ENCODE data around the gene RASL10B.

Gene RASL10B

DNA sequence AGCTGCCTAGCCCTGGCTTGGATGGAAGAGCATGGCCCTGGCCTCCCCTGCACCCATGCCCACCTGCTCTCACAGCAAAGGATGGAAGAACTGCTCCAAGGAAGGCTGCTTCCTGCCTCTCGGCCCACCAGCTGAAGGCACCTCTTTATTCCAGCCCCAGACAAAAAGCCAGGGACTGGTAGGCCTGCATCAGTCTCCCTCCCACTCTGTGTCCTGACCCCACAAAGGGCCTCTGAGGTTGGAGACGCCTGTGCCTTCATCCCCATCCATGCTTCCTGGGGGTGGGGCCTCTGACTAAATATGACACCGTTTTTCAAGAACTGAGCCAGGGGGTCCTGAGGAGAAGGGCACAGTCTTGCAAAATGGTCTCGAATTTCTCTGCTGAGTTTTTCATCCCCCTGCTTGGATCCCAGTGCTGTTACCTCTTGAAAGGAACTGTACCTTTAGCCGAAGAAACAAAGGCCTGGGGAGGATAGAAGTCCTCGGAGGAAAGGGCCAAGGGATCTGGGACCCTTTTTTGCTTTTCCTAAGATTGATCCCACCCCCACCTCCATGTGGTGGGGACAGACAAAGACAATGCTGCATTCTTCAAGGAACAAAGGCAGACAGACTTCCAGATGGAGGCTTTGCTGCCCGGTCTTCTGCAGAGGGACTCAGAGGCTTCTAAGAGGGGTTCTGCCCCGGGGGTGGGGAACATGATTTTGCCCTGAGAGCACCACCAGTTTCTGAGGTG lies 34.5 kb downstream of the RASL10B start:
- no peak for DNase-seq (ENCODE audit: low read depth in 1 of 2, low spot score in 1 of 2)
- Histone ChIP-seq H3K27me3 (ENCODE audit: insufficient read depth, poor library complexity, severe bottlenecking) (peaks cover 3% of the 10 kb centered on the region), H3K4me3 (replicated peaks; ENCODE audit: insufficient read depth, low read length) (no peak overlapping the region), H3K27ac (replicated peaks) (no peak overlapping the region)
- TF ChIP-seq POLR2AphosphoS5 (IDR thresholded peaks at IDR 0.05; ENCODE audit: low read depth) (no peak), REST (IDR thresholded peaks at IDR 0.05; ENCODE audit: insufficient replicate concordance, low read depth) (no peak), GABPA (IDR thresholded peaks at IDR 0.05; ENCODE audit: low read depth) (no peak), SPI1 (IDR thresholded peaks at IDR 0.05; ENCODE audit: borderline replicate concordance, low read depth) (no peak)
- TF ChIP-seq, protein P1, sequence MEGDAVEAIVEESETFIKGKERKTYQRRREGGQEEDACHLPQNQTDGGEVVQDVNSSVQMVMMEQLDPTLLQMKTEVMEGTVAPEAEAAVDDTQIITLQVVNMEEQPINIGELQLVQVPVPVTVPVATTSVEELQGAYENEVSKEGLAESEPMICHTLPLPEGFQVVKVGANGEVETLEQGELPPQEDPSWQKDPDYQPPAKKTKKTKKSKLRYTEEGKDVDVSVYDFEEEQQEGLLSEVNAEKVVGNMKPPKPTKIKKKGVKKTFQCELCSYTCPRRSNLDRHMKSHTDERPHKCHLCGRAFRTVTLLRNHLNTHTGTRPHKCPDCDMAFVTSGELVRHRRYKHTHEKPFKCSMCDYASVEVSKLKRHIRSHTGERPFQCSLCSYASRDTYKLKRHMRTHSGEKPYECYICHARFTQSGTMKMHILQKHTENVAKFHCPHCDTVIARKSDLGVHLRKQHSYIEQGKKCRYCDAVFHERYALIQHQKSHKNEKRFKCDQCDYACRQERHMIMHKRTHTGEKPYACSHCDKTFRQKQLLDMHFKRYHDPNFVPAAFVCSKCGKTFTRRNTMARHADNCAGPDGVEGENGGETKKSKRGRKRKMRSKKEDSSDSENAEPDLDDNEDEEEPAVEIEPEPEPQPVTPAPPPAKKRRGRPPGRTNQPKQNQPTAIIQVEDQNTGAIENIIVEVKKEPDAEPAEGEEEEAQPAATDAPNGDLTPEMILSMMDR (IDR thresholded peaks at IDR 0.05; ENCODE audit: insufficient read depth, low read length) = no peak

- H3K27me3 ChIP-seq (ENCODE audit: insufficient read depth, poor library complexity, severe bottlenecking) = peaks cover 3% of the 10 kb centered on the region
- no peak for DNase-seq (ENCODE audit: low read depth in 1 of 2, low spot score in 1 of 2)
- H3K27ac ChIP-seq (replicated peaks) = no peak overlapping the region
- H3K4me3 ChIP-seq (replicated peaks; ENCODE audit: insufficient read depth, low read length) = no peak overlapping the region
- TF ChIP-seq, protein P1 (IDR thresholded peaks at IDR 0.05; ENCODE audit: insufficient read depth, low read length) = no peak
- TF ChIP-seq REST (IDR thresholded peaks at IDR 0.05; ENCODE audit: insufficient replicate concordance, low read depth) (no peak), POLR2AphosphoS5 (IDR thresholded peaks at IDR 0.05; ENCODE audit: low read depth) (no peak), SPI1 (IDR thresholded peaks at IDR 0.05; ENCODE audit: borderline replicate concordance, low read depth) (no peak), GABPA (IDR thresholded peaks at IDR 0.05; ENCODE audit: low read depth) (no peak)
Observed at GRCh38 chr17:35766489-35766877, 35.0 kb downstream of the RASL10B start.

DNA sequence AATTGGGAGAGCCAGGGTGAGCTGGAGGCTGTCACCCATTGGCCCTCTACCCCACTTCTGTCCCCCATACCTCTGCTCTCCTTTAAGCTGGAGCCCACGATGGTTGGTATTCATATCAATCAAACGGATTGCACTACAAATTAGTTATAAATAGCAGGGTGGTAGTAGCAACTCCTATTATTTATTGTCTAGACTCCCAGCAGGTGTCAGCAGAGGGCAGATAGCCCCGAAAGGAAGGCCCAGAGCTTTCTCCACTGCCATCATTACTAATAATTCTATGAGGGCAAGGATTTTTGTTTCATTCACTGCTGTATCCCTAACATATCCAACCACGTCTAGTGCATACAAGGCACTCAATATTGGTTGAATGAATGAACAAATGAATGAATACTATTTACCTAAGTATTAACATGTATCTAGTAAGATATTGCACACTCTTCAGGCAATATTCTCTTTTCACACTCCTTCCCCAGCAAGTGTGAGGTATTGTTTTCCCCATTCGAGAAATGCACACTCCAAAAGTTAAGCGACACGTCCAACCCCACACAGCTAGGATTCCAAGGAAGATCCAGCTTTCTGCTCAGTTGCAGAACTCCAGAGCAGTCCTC lies 35.6 kb downstream of the RASL10B start:
- Histone ChIP-seq H3K27me3 (ENCODE audit: insufficient read depth, poor library complexity, severe bottlenecking) (peaks cover 3% of the 10 kb centered on the region), H3K4me3 (replicated peaks; ENCODE audit: insufficient read depth, low read length) (no peak overlapping the region), H3K27ac (replicated peaks) (no peak overlapping the region)
- DNase-seq (ENCODE audit: low read depth in 1 of 2, low spot score in 1 of 2) = peak in 1 of 2 experiments; percentile 33
- TF ChIP-seq GABPA (IDR thresholded peaks at IDR 0.05; ENCODE audit: low read depth) (no peak), REST (IDR thresholded peaks at IDR 0.05; ENCODE audit: insufficient replicate concordance, low read depth) (no peak)
- TF ChIP-seq, protein P1 (IDR thresholded peaks at IDR 0.05; ENCODE audit: insufficient read depth, low read length) = peak; percentile 27

Data from HL-60 (cell line).